GM19238 (cell line): ENCODE results near the gene DMRT1.

Experiments
- DNase-seq: peaks from one replicate; pipeline ENCODE4 v3.0.0; 2011; ENCODE audit warnings: low spot score; ENCODE audit not compliant: insufficient read length

The DMRT1 gene

GRCh38 chr9:841371-842209, at the start of gene DMRT1:
TSS of gene DMRT1 (plus strand) at chr9:841697. CDS start at chr9:841839, 142 bp downstream.
- DNase-seq, result no peak

GRCh38 chr9:792331-793260, 48.9 kb upstream of the DMRT1 start:
- DNase-seq, result no peak

GRCh38 chr9:794386-794785, 47.1 kb upstream of the DMRT1 start:
- DNase-seq, result no peak

- no peak for DNase-seq
Observed at GRCh38 chr9:795869-796268, 45.6 kb upstream of the DMRT1 start.

- no peak for DNase-seq
Observed at GRCh38 chr9:800591-801150, 40.8 kb upstream of the DMRT1 start.

- DNase-seq, result no peak
Observed at GRCh38 chr9:801399-802071, 40.0 kb upstream of the DMRT1 start.

GRCh38 chr9:804026-804425, 37.5 kb upstream of the DMRT1 start:
- DNase-seq, result no peak

- no peak for DNase-seq
Observed at GRCh38 chr9:805151-805550, 36.3 kb upstream of the DMRT1 start.

GRCh38 chr9:806285-807156, 35.0 kb upstream of the DMRT1 start:
- DNase-seq, result no peak

- DNase-seq, result no peak
Observed at GRCh38 chr9:811106-811531, 30.4 kb upstream of the DMRT1 start.

GRCh38 chr9:818958-819357, 22.5 kb upstream of the DMRT1 start:
- DNase-seq, result no peak

GRCh38 chr9:826500-827280, 14.8 kb upstream of the DMRT1 start:
- no peak for DNase-seq

GRCh38 chr9:840343-840742, 1.2 kb upstream of the DMRT1 start:
- no peak for DNase-seq

GRCh38 chr9:842635-843426, 1.3 kb downstream of the DMRT1 start:
- DNase-seq, result no peak

GRCh38 chr9:843427-843785, 1.9 kb downstream of the DMRT1 start:
- no peak for DNase-seq

- DNase-seq, result no peak
Observed at GRCh38 chr9:846852-847251, 5.4 kb downstream of the DMRT1 start.

- DNase-seq, result no peak
Observed at GRCh38 chr9:847505-847904, 6.0 kb downstream of the DMRT1 start.

- DNase-seq, result no peak
Observed at GRCh38 chr9:849431-849830, 7.9 kb downstream of the DMRT1 start.

- DNase-seq, result no peak
Observed at GRCh38 chr9:852539-852938, 11.0 kb downstream of the DMRT1 start.
